Lung microvascular endothelial cell (primary cell): Measurements from ENCODE around the gene CD28. TPM values are rescaled to one million over a fixed set of nuclear protein-coding genes. Genes with fewer than 3 reads are reported as not detected.
"Not testable (repeated sequence)": the region's sequence is repeated elsewhere in the genome, so short reads cannot be mapped to it uniquely, and the experiment has no call there.

Experiments used
- DNase-seq, 2 donors: peaks; one replicate each; pipeline versions ENCODE4 v3.0.0 to v3.0.0-alpha.2; 2010; ENCODE audit warnings: low read depth in 2 of 2
- total RNA-seq: library from RNA; depleted of rRNA; stranded (reverse); fragments of >200 nt; gene quantifications from 2 replicates; pipeline ENCODE4 v1.2.1, GENCODE V29; 2014

The CD28 gene
- total RNA-seq, 1 donor from 2014 or later: 0.20 TPM

- DNase-seq: peak; percentile 86 to 92
These were observed 76.0 kb downstream of the CD28 start for GRCh38 chr2:203782262-203782976.

- DNase-seq: no peak
These were observed 77.2 kb downstream of the CD28 start for GRCh38 chr2:203783496-203784203.

- not testable (repeated sequence) for DNase-seq
These were observed 78.4 kb downstream of the CD28 start for GRCh38 chr2:203784710-203785270.

- DNase-seq: not testable (repeated sequence)
These were observed 79.1 kb downstream of the CD28 start for GRCh38 chr2:203785391-203786110.

GRCh38 chr2:203786549-203787351 lies 80.3 kb downstream of the CD28 start:
- DNase-seq: peak; percentile 54 to 71

GRCh38 chr2:203787979-203788378 lies 81.5 kb downstream of the CD28 start:
- no peak for DNase-seq

Other genes starting within 250 kb of the CD28 start
- 17.3 and 24.6 TPM in 2 replicates for gene RAPH1, start 171.3 kb upstream of the CD28 start, total RNA-seq
- gene CTLA4, start 161.1 kb downstream of the CD28 start, total RNA-seq: 0.40 and 0.44 TPM in 2 replicates
- gene ICOS, start 230.1 kb downstream of the CD28 start, total RNA-seq: not detected in 2 replicates